Natural killer cell (primary cell): ENCODE results near the gene AP1G2. TPM values are rescaled to one million over a fixed set of nuclear protein-coding genes. Genes with fewer than 3 reads are reported as not detected.

Experiments
- ATAC-seq, 3 donors: fragments of 150-1000 bp in 2 of 3; fragments of 200-7000 bp in 1 of 3; cut with Tn5 transposase; 1 replicate in 1 of 3; 2 replicates in 2 of 3; pipeline ENCODE4 v1.10.0; 2021; ENCODE audit warnings: mild to moderate bottlenecking in 2 of 3, moderate library complexity in 2 of 3
- DNase-seq, 2 donors: peaks; one replicate each; pipeline versions ENCODE4 v3.0.0 to v3.0.0-alpha.2; 2013 to 2021; ENCODE audit warnings: mixed read lengths in 1 of 2
- H3K27ac ChIP-seq: one replicate; pipeline ENCODE4 v1.5.1; 2013; ENCODE audit warnings: mild to moderate bottlenecking, low read length
- H3K27me3 ChIP-seq: one replicate; pipeline ENCODE4 v1.6.1; 2013; ENCODE audit warnings: low read length; ENCODE audit not compliant: control insufficient read depth, insufficient read depth
- H3K36me3 ChIP-seq: one replicate; pipeline ENCODE4 v1.6.1; 2013; ENCODE audit warnings: low read length; ENCODE audit not compliant: control insufficient read depth, insufficient read depth
- H3K4me1 ChIP-seq: one replicate; pipeline ENCODE4 v1.6.1; 2013; ENCODE audit warnings: low read length; ENCODE audit not compliant: control insufficient read depth, insufficient read depth
- H3K4me3 ChIP-seq: one replicate; pipeline ENCODE4 v1.5.1; 2013; ENCODE audit warnings: low read length
- H3K9me3 ChIP-seq: one replicate; pipeline ENCODE4 v1.6.1; 2013; ENCODE audit warnings: low read length; ENCODE audit not compliant: control insufficient read depth, insufficient read depth
- H3K27ac Mint-ChIP-seq, 2 donors: one replicate each; pipeline ENCODE4 v1.8.0; 2022; ENCODE audit warnings: mild to moderate bottlenecking in 2 of 2, mixed read lengths in 2 of 2, moderate library complexity in 1 of 2
- H3K27me3 Mint-ChIP-seq, 2 donors: one replicate each; pipeline ENCODE4 v1.8.0; 2022; ENCODE audit warnings: low read depth in 2 of 2, mixed read lengths in 2 of 2
- H3K36me3 Mint-ChIP-seq: one replicate; pipeline ENCODE4 v1.8.0; 2022; ENCODE audit warnings: mixed read lengths
- H3K4me1 Mint-ChIP-seq, 2 donors: one replicate each; pipeline ENCODE4 v1.8.0; 2022; ENCODE audit warnings: mixed read lengths in 2 of 2
- H3K4me3 Mint-ChIP-seq: one replicate; pipeline ENCODE4 v1.8.0; 2022; ENCODE audit warnings: mild to moderate bottlenecking, moderate library complexity, mixed read lengths
- H3K9me3 Mint-ChIP-seq, 2 donors: one replicate each; pipeline ENCODE4 v1.8.0; 2022; ENCODE audit warnings: mixed read lengths in 2 of 2
- CTCF ChIP-seq: fragments of 200-600 bp; IDR thresholded peaks from one replicate; pipeline ENCODE4 v1.8.0; 2022; ENCODE audit warnings: antibody characterized with exemption
- whole genome bisulfite sequencing: methylation state at CpG from one replicate; pipeline ENCODE4 v1.1.7; 2013; ENCODE audit warnings: missing lambda C conversion rate; ENCODE audit not compliant: insufficient coverage; 5-methylcytosine and 5-hydroxymethylcytosine counted together
- intact Hi-C: fragments of 100-400 bp; cut with micrococcal nuclease; formaldehyde crosslinking; loops from one replicate; pipeline ENCODE4 v1.14.2; 2022
- total RNA-seq, 4 donors: library from RNA; stranded (reverse); fragments of 120-200 nt in 1 of 4; gene quantifications; one replicate each; pipeline versions ENCODE4 v1.2.3 to v1.2.4, GENCODE V29; 2013 to 2022

Gene AP1G2
- total RNA-seq: 100 to 1,000 TPM; 219 to 296 (median 259) TPM
- total RNA-seq (2013): 146 TPM

- intact Hi-C loops: no loop called here
- H3K4me3 Mint-ChIP-seq: peak within 1 kb of the TSS; percentile 97
- Histone ChIP-seq H3K27ac (peak within 1 kb of the TSS; percentile 68), H3K4me1 (peaks cover 24% of the 10 kb centered on the region), H3K36me3 (peaks cover 30% of the 10 kb centered on the region), H3K27me3 (no peaks in the 10 kb centered on the region), H3K9me3 (no peaks in the 10 kb centered on the region), H3K4me3 (peak within 1 kb of the TSS; percentile 66)
- WGBS: under 1% methylated on average over 51 of the region's 53 CpGs
- no peak for TF ChIP-seq CTCF
- DNase-seq: peak; percentile 61 to 90
- no peaks in the 10 kb centered on the region for H3K9me3 Mint-ChIP-seq
- peaks cover 0 to 7% of the 10 kb centered on the region in 2 donors for H3K27me3 Mint-ChIP-seq
- peaks cover 24 to 44% of the 10 kb centered on the region in 2 donors for H3K4me1 Mint-ChIP-seq
- ATAC-seq: peak; percentile 85 to 90 (median 86)
- H3K27ac Mint-ChIP-seq: peak within 1 kb of the TSS; percentile 91 to 99
- no peaks in the 10 kb centered on the region for H3K36me3 Mint-ChIP-seq
Observed at GRCh38 chr14:23567186-23568020, at the start of gene AP1G2. TSS of gene AP1G2 (minus strand) at chr14:23567791. CDS start at chr14:23567314, 477 bp downstream.

- Histone ChIP-seq H3K4me3 (no peak overlapping the region), H3K9me3 (no peaks in the 10 kb centered on the region), H3K27me3 (no peaks in the 10 kb centered on the region), H3K36me3 (no peaks in the 10 kb centered on the region), H3K27ac (no peak overlapping the region), H3K4me1 (peaks cover 8% of the 10 kb centered on the region)
- 50% methylated on average over 5 of the region's 5 CpGs for WGBS
- Mint-ChIP-seq H3K4me1 (peaks cover 6 to 10% of the 10 kb centered on the region in 2 donors), H3K4me3 (no peak overlapping the region), H3K27me3 (peaks cover 9 to 14% of the 10 kb centered on the region in 2 donors), H3K9me3 (no peaks in the 10 kb centered on the region), H3K36me3 (no peaks in the 10 kb centered on the region), H3K27ac (no peak overlapping the region)
- intact Hi-C loops: no loop called here
- TF ChIP-seq CTCF: no peak
- DNase-seq: no peak
- ATAC-seq: no peak
Observed at GRCh38 chr14:23615856-23616255, 48.3 kb upstream of the AP1G2 start.

GRCh38 chr14:23614395-23614828, 46.8 kb upstream of the AP1G2 start:
- intact Hi-C loops: no loop called here
- peaks cover 3 to 6% of the 10 kb centered on the region in 2 donors for H3K27me3 Mint-ChIP-seq
- no peaks in the 10 kb centered on the region for H3K9me3 Mint-ChIP-seq
- H3K9me3 ChIP-seq: no peaks in the 10 kb centered on the region
- WGBS: 84% methylated on average over 2 of the region's 2 CpGs
- no peak for DNase-seq
- H3K36me3 Mint-ChIP-seq: no peaks in the 10 kb centered on the region
- no peak overlapping the region for H3K4me3 Mint-ChIP-seq
- H3K27ac ChIP-seq: no peak overlapping the region
- H3K27ac Mint-ChIP-seq: no peak overlapping the region
- peaks cover 21 to 22% of the 10 kb centered on the region in 2 donors for H3K4me1 Mint-ChIP-seq
- H3K4me1 ChIP-seq: peaks cover 23% of the 10 kb centered on the region
- no peak overlapping the region for H3K4me3 ChIP-seq
- ATAC-seq: no peak
- H3K36me3 ChIP-seq: no peaks in the 10 kb centered on the region
- TF ChIP-seq CTCF: no peak
- H3K27me3 ChIP-seq: no peaks in the 10 kb centered on the region
